IMR-90 (cell line): ENCODE results near the gene MRPL21. TPM values are rescaled to one million over a fixed set of nuclear protein-coding genes. Genes with fewer than 3 reads are reported as not detected.

ENCODE experiments used
- ATAC-seq: fragments of 200-7000 bp; cut with Tn5 transposase; 2 replicates; pipeline ENCODE4 v1.9.1; 2020; ENCODE audit warnings: low read depth, mild to moderate bottlenecking, moderate library complexity
- BruUV-seq: library from RNA; stranded (reverse); fragments of 400-500 nt; replicated peaks from 2 replicates; lab custom pipeline; 2021; lab: Mats Ljungman, UMichigan
- CTCF ChIA-PET: fragments of 300-600 bp; formaldehyde crosslinking; extraction: SDS; loops from one replicate; lab custom pipeline; 2021; ENCODE audit warnings: antibody characterized with exemption; lab: Yijun Ruan, JAX
- POLR2A ChIA-PET: fragments of 300-600 bp; sonication (Branson Sonifier 250); formaldehyde crosslinking; loops from one replicate; lab custom pipeline; 2022; ENCODE audit warnings: antibody characterized with exemption; ENCODE audit not compliant: unreplicated experiment; lab: Charles Lee
- DNase-seq: peaks from one replicate; pipeline ENCODE4 v3.0.0; 2013
- H2AFZ ChIP-seq: replicated peaks from 2 replicates; pipeline ENCODE3; 2013; ENCODE audit warnings: low read length, mild to moderate bottlenecking; ENCODE audit not compliant: poor library complexity
- H2AK5ac ChIP-seq: 2 replicates; pipeline ENCODE4 v1.6.1; 2013; ENCODE audit warnings: low read depth, low read length, inconsistent platforms
- H2AK9ac ChIP-seq: replicated peaks from 2 replicates; pipeline ENCODE3; 2013; ENCODE audit warnings: mild to moderate bottlenecking, low read depth, low read length, moderate library complexity; ENCODE audit not compliant: poor library complexity
- H2BK120ac ChIP-seq: 2 replicates; pipeline ENCODE4 v1.6.1; 2013; ENCODE audit warnings: low read depth, low read length, inconsistent platforms
- H2BK15ac ChIP-seq: 3 replicates; pipeline ENCODE4 v1.6.1; 2013; ENCODE audit warnings: low read depth, low read length, inconsistent platforms
- H2BK20ac ChIP-seq: 2 replicates; pipeline ENCODE4 v1.6.1; 2013; ENCODE audit warnings: low read depth, mild to moderate bottlenecking, inconsistent platforms, low read length, moderate library complexity
- H2BK5ac ChIP-seq: 2 replicates; pipeline ENCODE4 v1.6.1; 2013; ENCODE audit warnings: mild to moderate bottlenecking, low read depth, low read length, inconsistent platforms; ENCODE audit not compliant: poor library complexity, severe bottlenecking
- H3K14ac ChIP-seq: replicated peaks from 2 replicates; pipeline ENCODE4 v1.6.1; 2013; ENCODE audit warnings: low read depth, low read length, inconsistent platforms
- H3K18ac ChIP-seq: 2 replicates; pipeline ENCODE4 v1.6.1; 2013; ENCODE audit warnings: low read depth, low read length, control low read depth
- H3K23ac ChIP-seq: 2 replicates; pipeline ENCODE4 v1.6.1; 2013; ENCODE audit warnings: low read depth, low read length, inconsistent platforms
- H3K27ac ChIP-seq: 2 replicates; pipeline ENCODE4 v1.5.1; 2013; ENCODE audit warnings: mild to moderate bottlenecking, control low read depth, low read length; ENCODE audit not compliant: insufficient read depth
- H3K27me3 ChIP-seq: 2 replicates; pipeline ENCODE4 v1.6.1; 2013; ENCODE audit warnings: low read length; ENCODE audit not compliant: control insufficient read depth, insufficient read depth
- H3K36me3 ChIP-seq: 2 replicates; pipeline ENCODE4 v1.6.1; 2013; ENCODE audit warnings: low read length, mixed read lengths; ENCODE audit not compliant: control insufficient read depth, insufficient read depth
- H3K4ac ChIP-seq: 2 replicates; pipeline ENCODE4 v1.6.1; 2013; ENCODE audit warnings: low read depth, low read length, inconsistent platforms
- H3K4me1 ChIP-seq: 2 replicates; pipeline ENCODE4 v1.6.1; 2013; ENCODE audit warnings: low read length, mixed read lengths; ENCODE audit not compliant: control insufficient read depth, insufficient read depth
- H3K4me2 ChIP-seq: 2 replicates; pipeline ENCODE4 v1.6.1; 2013; ENCODE audit warnings: low read depth, mild to moderate bottlenecking, control low read depth, low read length, moderate library complexity
- H3K4me3 ChIP-seq: 2 replicates; pipeline ENCODE4 v1.5.1; 2013; ENCODE audit warnings: low read depth, mild to moderate bottlenecking, control low read depth, low read length, moderate library complexity; ENCODE audit not compliant: insufficient read depth
- H3K56ac ChIP-seq: 2 replicates; pipeline ENCODE4 v1.6.1; 2013; ENCODE audit warnings: low read length, inconsistent platforms; ENCODE audit not compliant: insufficient read depth; ENCODE audit errors: extremely low read depth
- H3K79me1 ChIP-seq, 2 experiments: 2 replicates each; pipeline ENCODE4 v1.6.1; 2013; ENCODE audit warnings: low read length in 2 of 2, inconsistent platforms in 1 of 2, low read depth in 1 of 2
- H3K9ac ChIP-seq: 2 replicates; pipeline ENCODE4 v1.6.1; 2013; ENCODE audit warnings: low read depth, low read length, control low read depth
- H3K9me1 ChIP-seq: 2 replicates; pipeline ENCODE4 v1.6.1; 2013; ENCODE audit warnings: low read length, inconsistent platforms; ENCODE audit not compliant: insufficient read depth
- H3K9me3 ChIP-seq: 2 replicates; pipeline ENCODE4 v1.6.1; 2013; ENCODE audit warnings: low read length; ENCODE audit not compliant: control insufficient read depth, insufficient read depth
- H4K20me1 ChIP-seq: 2 replicates; pipeline ENCODE4 v1.6.1; 2013; ENCODE audit warnings: low read length, inconsistent platforms; ENCODE audit not compliant: insufficient read depth
- H4K5ac ChIP-seq: 2 replicates; pipeline ENCODE4 v1.6.1; 2013; ENCODE audit warnings: mild to moderate bottlenecking, low read depth, low read length, control low read depth
- H4K8ac ChIP-seq, 2 experiments: 2 replicates each; pipeline ENCODE4 v1.6.1; 2013; ENCODE audit warnings: low read depth in 2 of 2, low read length in 2 of 2, control low read depth in 1 of 2, inconsistent platforms in 1 of 2
- H4K91ac ChIP-seq: 2 replicates; pipeline ENCODE4 v1.6.1; 2013; ENCODE audit warnings: low read depth, low read length, inconsistent platforms; ENCODE audit not compliant: insufficient read depth
- BHLHE40 ChIP-seq: fragments of 150-350 bp; IDR thresholded peaks from 2 replicates; pipeline ENCODE4 v1.6.1; 2016; ENCODE audit warnings: mild to moderate bottlenecking, low read depth, low read length
- MAZ ChIP-seq: IDR thresholded peaks from 2 replicates; pipeline ENCODE4 v1.6.1; 2012; ENCODE audit warnings: low read depth, mild to moderate bottlenecking, low read length, improper control_type of control experiment, moderate library complexity, borderline replicate concordance
- RFX5 ChIP-seq: IDR thresholded peaks from 2 replicates; pipeline ENCODE4 v1.8.0; 2012; ENCODE audit warnings: low read depth, mild to moderate bottlenecking, low read length, moderate library complexity
- WGBS, 2 experiments: methylation state at CpG; one replicate each; pipeline versions ENCODE4 v1.1.5 to v1.1.7; 2013; ENCODE audit warnings: missing lambda C conversion rate in 2 of 2; ENCODE audit not compliant: insufficient read length in 1 of 2; ENCODE audit errors: extremely low coverage in 2 of 2; 5-methylcytosine and 5-hydroxymethylcytosine counted together
- dilution Hi-C: fragments of 300-500 bp; cut with HindIII; formaldehyde crosslinking; loops from one replicate; pipeline ENCODE4 v1.14.3; 2018; ENCODE audit warnings: low sequenced_read_pairs; ENCODE audit not compliant: unreplicated experiment
- in situ Hi-C: fragments of 300-500 bp; cut with MboI; formaldehyde crosslinking; loops from 3 replicates; pipeline ENCODE4 v1.14.3; 2019; ENCODE audit warnings: low sequenced_read_pairs, inconsistent platforms, mixed read lengths
- intact Hi-C: fragments of 100-400 bp; cut with micrococcal nuclease; formaldehyde crosslinking; loops from 2 replicates; pipeline ENCODE4 v1.10.0; 2022
- polyA plus RNA-seq, 3 experiments: library from polyadenylated mRNA; depleted of rRNA; stranded (reverse); fragments of >200 nt; gene quantifications; 2 replicates each; pipeline ENCODE4 v1.2.3, GENCODE V29; 2012; ENCODE audit warnings: low replicate concordance in 1 of 3
- total RNA-seq: library from RNA; depleted of rRNA; stranded (reverse); fragments of >200 nt; gene quantifications from 2 replicates; pipeline ENCODE4 v1.2.3, GENCODE V29; 2012
- TF ChIP-seq, protein P1 (sequence below): fragments of 150-350 bp; IDR thresholded peaks from 2 replicates; pipeline ENCODE4 v1.6.1; 2016; ENCODE audit warnings: low read depth, mild to moderate bottlenecking, low read length, moderate library complexity, borderline replicate concordance

The MRPL21 gene
- total and polyA plus RNA-seq, 2 of the 4 experiments (the other 2 are of a cell fraction): 19.2 to 26.3 TPM

DNA sequence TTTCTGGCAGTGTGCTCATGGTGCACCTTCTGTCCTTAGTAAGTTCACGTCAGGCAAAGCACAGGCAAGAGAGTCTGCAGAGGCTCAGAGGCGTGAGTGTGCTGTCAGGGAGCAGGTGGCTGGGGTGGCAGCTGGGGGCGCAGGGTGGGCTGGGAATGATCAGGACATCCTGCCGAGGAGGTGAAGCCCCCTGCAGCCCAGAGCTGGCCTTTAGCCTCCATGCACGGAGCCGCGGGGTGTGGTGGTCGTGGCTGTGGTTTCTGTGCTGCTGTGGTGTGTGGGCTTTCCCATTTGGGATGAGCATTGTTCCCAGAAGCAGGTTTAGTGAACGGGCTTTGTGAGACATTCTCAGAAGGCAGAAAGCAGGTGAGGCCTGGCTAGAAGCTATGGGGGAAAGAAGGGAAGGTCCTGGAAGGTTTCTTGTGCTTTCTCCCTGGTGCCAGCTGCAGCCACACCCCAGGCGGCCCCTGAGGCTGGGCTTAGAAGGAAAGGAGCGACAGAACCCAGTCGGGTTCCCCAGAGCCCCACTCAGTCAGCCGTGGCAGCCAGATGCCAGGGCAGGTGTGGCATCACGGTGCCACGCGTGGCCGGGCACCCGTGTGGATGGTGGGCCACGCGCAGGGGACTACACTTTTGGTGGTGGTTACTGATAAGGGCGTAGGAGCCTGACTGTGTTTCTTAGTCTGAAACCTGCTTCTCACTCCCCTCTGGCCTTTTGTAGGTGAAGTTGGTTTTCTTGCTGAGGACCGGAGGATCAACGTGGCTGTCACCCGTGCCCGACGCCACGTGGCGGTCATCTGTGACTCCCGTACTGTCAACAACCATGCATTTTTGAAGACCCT is 32.1 kb upstream of the MRPL21 start (continued):
- TF ChIP-seq, protein P1, sequence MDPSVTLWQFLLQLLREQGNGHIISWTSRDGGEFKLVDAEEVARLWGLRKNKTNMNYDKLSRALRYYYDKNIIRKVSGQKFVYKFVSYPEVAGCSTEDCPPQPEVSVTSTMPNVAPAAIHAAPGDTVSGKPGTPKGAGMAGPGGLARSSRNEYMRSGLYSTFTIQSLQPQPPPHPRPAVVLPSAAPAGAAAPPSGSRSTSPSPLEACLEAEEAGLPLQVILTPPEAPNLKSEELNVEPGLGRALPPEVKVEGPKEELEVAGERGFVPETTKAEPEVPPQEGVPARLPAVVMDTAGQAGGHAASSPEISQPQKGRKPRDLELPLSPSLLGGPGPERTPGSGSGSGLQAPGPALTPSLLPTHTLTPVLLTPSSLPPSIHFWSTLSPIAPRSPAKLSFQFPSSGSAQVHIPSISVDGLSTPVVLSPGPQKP: no peak

DNA sequence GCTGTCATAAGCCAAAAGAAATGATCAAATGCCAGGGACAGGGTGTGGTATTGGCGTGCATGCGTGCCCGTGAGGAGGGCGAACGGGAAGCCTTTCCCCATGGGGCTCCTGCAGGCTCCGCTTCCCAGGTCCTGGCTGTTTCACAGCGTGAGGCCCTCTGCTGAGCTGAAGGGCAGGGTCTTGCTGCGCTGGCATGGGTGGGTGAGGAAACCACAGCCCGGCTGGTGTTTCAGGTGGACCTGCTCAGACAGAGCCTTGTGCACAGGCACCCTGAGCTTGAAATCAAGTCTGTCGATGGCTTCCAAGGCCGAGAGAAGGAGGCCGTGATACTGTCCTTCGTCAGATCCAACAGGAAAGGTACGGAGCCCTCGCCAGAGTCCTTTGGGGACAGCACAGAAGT is 31.4 kb upstream of the MRPL21 start:
- Histone ChIP-seq H2AK5ac (no peak overlapping the region), H3K56ac (no peak overlapping the region), H3K9ac (no peak overlapping the region), H2BK120ac (no peak overlapping the region), H3K9me3 (no peaks in the 10 kb centered on the region), H4K91ac (no peak overlapping the region), H2BK20ac (no peak overlapping the region), H3K4ac (no peak overlapping the region), H3K14ac (no peak overlapping the region), H3K79me1 (no peaks in the 10 kb centered on the region), H4K20me1 (no peaks in the 10 kb centered on the region), H3K23ac (no peak overlapping the region), H3K4me1 (no peaks in the 10 kb centered on the region), H3K27me3 (no peaks in the 10 kb centered on the region), H3K18ac (no peak overlapping the region), H4K5ac (no peak overlapping the region), H2AK9ac (no peak overlapping the region), H3K9me1 (no peaks in the 10 kb centered on the region; the same call in 1 of the 2 replicates), H3K36me3 (peaks cover 77% of the 10 kb centered on the region), H4K8ac (no peak overlapping the region), H3K4me2 (no peak overlapping the region), H2AFZ (no peak overlapping the region), H2BK15ac (no peak overlapping the region), H2BK5ac (no peak overlapping the region), H3K27ac (no peak overlapping the region), H3K4me3 (no peak overlapping the region)
- CTCF ChIA-PET: no interaction called here
- dilution Hi-C loops: no loop called here
- DNase-seq: no peak
- WGBS, 2 experiments: 100% methylated on average over 9 of the region's 15 CpGs; no CpG with 5 or more reads in 1 of the 2 experiments
- TF ChIP-seq BHLHE40: no peak
- no peak for TF ChIP-seq RFX5
- no peak for TF ChIP-seq MAZ
- POLR2A ChIA-PET: no interaction called here
- intact Hi-C loops: no loop called here
- no TSS peak for BruUV-seq
- in situ Hi-C loops: loop anchor here (25.0 kb wide), 1 partner anchor 727 kb away; no protein-coding TSS in a partner anchor
- ATAC-seq: no peak
